T-helper 1 cell treated with Interleukin-12 subunit alpha and Interleukin-12 subunit beta and Interleukin-4 antibody, amounts not matched to agents 30 μg/mL and 1 μg/mL, for 36 hours (primary cell): Measurements from ENCODE around the gene NSDHL.
A peak's percentile ranks its signal among the peaks of the same experiment; 100 is the strongest.
"Not testable (repeated sequence)": the region's sequence is repeated elsewhere in the genome, so short reads cannot be mapped to it uniquely, and the experiment has no call there.

Source experiments
- H3K27ac Mint-ChIP-seq: one replicate; pipeline ENCODE4 v1.8.0; 2021; ENCODE audit warnings: mild to moderate bottlenecking, mixed read lengths
- H3K27me3 Mint-ChIP-seq: one replicate; pipeline ENCODE4 v1.8.0; 2021; ENCODE audit warnings: low read depth, mixed read lengths
- H3K36me3 Mint-ChIP-seq: one replicate; pipeline ENCODE4 v1.8.0; 2021; ENCODE audit warnings: low read depth, mixed read lengths
- H3K4me1 Mint-ChIP-seq: one replicate; pipeline ENCODE4 v1.8.0; 2021; ENCODE audit warnings: low read depth, mixed read lengths
- H3K4me3 Mint-ChIP-seq: one replicate; pipeline ENCODE4 v1.8.0; 2021; ENCODE audit warnings: mild to moderate bottlenecking, moderate library complexity, mixed read lengths
- H3K9me3 Mint-ChIP-seq: one replicate; pipeline ENCODE4 v1.8.0; 2021; ENCODE audit warnings: mixed read lengths

NSDHL gene

GRCh38 chrX:152824841-152825374 is 6.0 kb upstream of the NSDHL start:
- H3K4me3 Mint-ChIP-seq = no peak overlapping the region
- no peaks in the 10 kb centered on the region for H3K27me3 Mint-ChIP-seq

GRCh38 chrX:152831391-152831790 is 528 bp downstream of the NSDHL start:
- Mint-ChIP-seq H3K27me3 (no peaks in the 10 kb centered on the region), H3K4me1 (peaks cover 19% of the 10 kb centered on the region), H3K4me3 (peak overlapping the region; percentile 97)

More at GRCh38 chrX:152824841-152825374, 6.0 kb upstream of the NSDHL start:
- Mint-ChIP-seq H3K9me3 (no peaks in the 10 kb centered on the region), H3K4me1 (no peaks in the 10 kb centered on the region), H3K36me3 (no peaks in the 10 kb centered on the region), H3K27ac (no peak overlapping the region)

GRCh38 chrX:152832520-152832919 is 1.7 kb downstream of the NSDHL start:
- H3K9me3 Mint-ChIP-seq = no peaks in the 10 kb centered on the region
- no peaks in the 10 kb centered on the region for H3K27me3 Mint-ChIP-seq
- H3K4me3 Mint-ChIP-seq = peak overlapping the region; percentile 97
- H3K4me1 Mint-ChIP-seq = peaks cover 19% of the 10 kb centered on the region
- H3K36me3 Mint-ChIP-seq = peaks cover 18% of the 10 kb centered on the region
- H3K27ac Mint-ChIP-seq = no peak overlapping the region

More at GRCh38 chrX:152831391-152831790, 528 bp downstream of the NSDHL start:
- H3K9me3 Mint-ChIP-seq = no peaks in the 10 kb centered on the region
- H3K27ac Mint-ChIP-seq = peak overlapping the region; percentile 88
- H3K36me3 Mint-ChIP-seq = peaks cover 16% of the 10 kb centered on the region

- Mint-ChIP-seq H3K36me3 (peaks cover 21% of the 10 kb centered on the region), H3K4me1 (peaks cover 19% of the 10 kb centered on the region), H3K27me3 (no peaks in the 10 kb centered on the region), H3K4me3 (peak overlapping the region; percentile 50), H3K9me3 (no peaks in the 10 kb centered on the region), H3K27ac (no peak overlapping the region)
Observed at GRCh38 chrX:152833378-152833777, 2.5 kb downstream of the NSDHL start.

GRCh38 chrX:152835470-152835869 is 4.6 kb downstream of the NSDHL start:
- not testable (repeated sequence) for H3K9me3 Mint-ChIP-seq, H3K27me3 Mint-ChIP-seq, H3K27ac Mint-ChIP-seq, H3K4me3 Mint-ChIP-seq
- Mint-ChIP-seq H3K4me1 (peaks cover 19% of the 10 kb centered on the region), H3K36me3 (peaks cover 28% of the 10 kb centered on the region)

- Mint-ChIP-seq H3K4me1 (peaks cover 3% of the 10 kb centered on the region), H3K27me3 (no peaks in the 10 kb centered on the region), H3K27ac (no peak overlapping the region), H3K36me3 (peaks cover 12% of the 10 kb centered on the region), H3K4me3 (no peak overlapping the region), H3K9me3 (no peaks in the 10 kb centered on the region)
Observed at GRCh38 chrX:152842772-152843338, 12.0 kb downstream of the NSDHL start.

GRCh38 chrX:152843852-152844251 is 13.0 kb downstream of the NSDHL start:
- Mint-ChIP-seq H3K27ac (no peak overlapping the region), H3K4me3 (no peak overlapping the region), H3K4me1 (no peaks in the 10 kb centered on the region), H3K36me3 (peaks cover 11% of the 10 kb centered on the region), H3K27me3 (no peaks in the 10 kb centered on the region), H3K9me3 (no peaks in the 10 kb centered on the region)

GRCh38 chrX:152844256-152844655 is 13.4 kb downstream of the NSDHL start:
- H3K4me3 Mint-ChIP-seq = no peak overlapping the region
- peaks cover 13% of the 10 kb centered on the region for H3K36me3 Mint-ChIP-seq
- no peaks in the 10 kb centered on the region for H3K27me3 Mint-ChIP-seq
- no peaks in the 10 kb centered on the region for H3K4me1 Mint-ChIP-seq
- H3K27ac Mint-ChIP-seq = no peak overlapping the region
- H3K9me3 Mint-ChIP-seq = no peaks in the 10 kb centered on the region

GRCh38 chrX:152845618-152846240 is 14.9 kb downstream of the NSDHL start:
- Mint-ChIP-seq H3K4me1 (peaks cover 1% of the 10 kb centered on the region), H3K27me3 (no peaks in the 10 kb centered on the region), H3K27ac (no peak overlapping the region), H3K4me3 (no peak overlapping the region), H3K36me3 (peaks cover 11% of the 10 kb centered on the region), H3K9me3 (no peaks in the 10 kb centered on the region)

GRCh38 chrX:152847281-152847680 is 16.4 kb downstream of the NSDHL start:
- Mint-ChIP-seq H3K4me3 (no peak overlapping the region), H3K9me3 (no peaks in the 10 kb centered on the region), H3K36me3 (peaks cover 21% of the 10 kb centered on the region), H3K4me1 (peaks cover 8% of the 10 kb centered on the region), H3K27ac (no peak overlapping the region), H3K27me3 (no peaks in the 10 kb centered on the region)

GRCh38 chrX:152850465-152850864 is 19.6 kb downstream of the NSDHL start:
- H3K27me3 Mint-ChIP-seq = no peaks in the 10 kb centered on the region
- peaks cover 14% of the 10 kb centered on the region for H3K4me1 Mint-ChIP-seq
- H3K4me3 Mint-ChIP-seq = no peak overlapping the region
- H3K27ac Mint-ChIP-seq = no peak overlapping the region
- H3K9me3 Mint-ChIP-seq = no peaks in the 10 kb centered on the region
- peaks cover 28% of the 10 kb centered on the region for H3K36me3 Mint-ChIP-seq

- Mint-ChIP-seq H3K27me3 (no peaks in the 10 kb centered on the region), H3K4me1 (peaks cover 17% of the 10 kb centered on the region), H3K4me3 (no peak overlapping the region), H3K36me3 (peaks cover 27% of the 10 kb centered on the region), H3K27ac (no peak overlapping the region), H3K9me3 (no peaks in the 10 kb centered on the region)
Observed at GRCh38 chrX:152853986-152854385, 23.1 kb downstream of the NSDHL start.

GRCh38 chrX:152861116-152861515 is 30.3 kb downstream of the NSDHL start:
- Mint-ChIP-seq H3K36me3 (peaks cover 11% of the 10 kb centered on the region), H3K4me3 (no peak overlapping the region), H3K27me3 (no peaks in the 10 kb centered on the region), H3K9me3 (no peaks in the 10 kb centered on the region), H3K27ac (no peak overlapping the region), H3K4me1 (peaks cover 3% of the 10 kb centered on the region)

- no peaks in the 10 kb centered on the region for H3K27me3 Mint-ChIP-seq
- H3K27ac Mint-ChIP-seq = no peak overlapping the region
- peaks cover 3% of the 10 kb centered on the region for H3K4me1 Mint-ChIP-seq
- no peaks in the 10 kb centered on the region for H3K9me3 Mint-ChIP-seq
- peaks cover 11% of the 10 kb centered on the region for H3K36me3 Mint-ChIP-seq
- no peak overlapping the region for H3K4me3 Mint-ChIP-seq
Observed at GRCh38 chrX:152861826-152862225, 31.0 kb downstream of the NSDHL start.

GRCh38 chrX:152865232-152865920 is 34.5 kb downstream of the NSDHL start:
- no peaks in the 10 kb centered on the region for H3K27me3 Mint-ChIP-seq

More at GRCh38 chrX:152865232-152865920, 34.5 kb downstream of the NSDHL start:
- H3K36me3 Mint-ChIP-seq = peaks cover 10% of the 10 kb centered on the region
- no peaks in the 10 kb centered on the region for H3K4me1 Mint-ChIP-seq
- H3K27ac Mint-ChIP-seq = no peak overlapping the region
- H3K9me3 Mint-ChIP-seq = no peaks in the 10 kb centered on the region
- no peak overlapping the region for H3K4me3 Mint-ChIP-seq
